ENCODE data around the gene CXCL1.

CXCL1 gene

GRCh38 chr4:73872316-73873108 lies 3.3 kb downstream of the CXCL1 start:
- DNase-seq (ENCODE audit: insufficient read length, low spot score), result no peak
- FAIRE-seq, result no peak
- no peak for TF ChIP-seq CTCF (IDR thresholded peaks at IDR 0.05; ENCODE audit: insufficient read depth, missing control alignments)

GRCh38 chr4:73874386-73874785 lies 5.2 kb downstream of the CXCL1 start:
- FAIRE-seq (no peak), DNase-seq (ENCODE audit: insufficient read length, low spot score) (no peak)
- TF ChIP-seq CTCF (IDR thresholded peaks at IDR 0.05; ENCODE audit: insufficient read depth, missing control alignments), result no peak

- TF ChIP-seq CTCF (IDR thresholded peaks at IDR 0.05; ENCODE audit: insufficient read depth, missing control alignments), result no peak
- FAIRE-seq (no peak), DNase-seq (ENCODE audit: insufficient read length, low spot score) (no peak)
These were observed 6.2 kb downstream of the CXCL1 start for GRCh38 chr4:73875401-73875800.

- DNase-seq (ENCODE audit: insufficient read length, low spot score) (no peak), FAIRE-seq (no peak)
These were observed 14.1 kb downstream of the CXCL1 start for GRCh38 chr4:73883306-73883705.

GRCh38 chr4:73885574-73886267 lies 16.5 kb downstream of the CXCL1 start:
- FAIRE-seq, result no peak
- DNase-seq (ENCODE audit: insufficient read length, low spot score), result no peak
- no peak for TF ChIP-seq CTCF (IDR thresholded peaks at IDR 0.05; ENCODE audit: insufficient read depth, missing control alignments)

More at GRCh38 chr4:73883306-73883705, 14.1 kb downstream of the CXCL1 start:
- TF ChIP-seq CTCF (IDR thresholded peaks at IDR 0.05; ENCODE audit: insufficient read depth, missing control alignments), result no peak

- FAIRE-seq (no peak), DNase-seq (ENCODE audit: insufficient read length, low spot score) (no peak)
- TF ChIP-seq CTCF (IDR thresholded peaks at IDR 0.05; ENCODE audit: insufficient read depth, missing control alignments), result no peak
These were observed 22.1 kb downstream of the CXCL1 start for GRCh38 chr4:73891326-73891725.

All from D721Med (cell line).